ENCODE data around the gene TAGLN3.
A peak's percentile ranks its signal among the peaks of the same experiment; 100 is the strongest.

Gene TAGLN3

DNA sequence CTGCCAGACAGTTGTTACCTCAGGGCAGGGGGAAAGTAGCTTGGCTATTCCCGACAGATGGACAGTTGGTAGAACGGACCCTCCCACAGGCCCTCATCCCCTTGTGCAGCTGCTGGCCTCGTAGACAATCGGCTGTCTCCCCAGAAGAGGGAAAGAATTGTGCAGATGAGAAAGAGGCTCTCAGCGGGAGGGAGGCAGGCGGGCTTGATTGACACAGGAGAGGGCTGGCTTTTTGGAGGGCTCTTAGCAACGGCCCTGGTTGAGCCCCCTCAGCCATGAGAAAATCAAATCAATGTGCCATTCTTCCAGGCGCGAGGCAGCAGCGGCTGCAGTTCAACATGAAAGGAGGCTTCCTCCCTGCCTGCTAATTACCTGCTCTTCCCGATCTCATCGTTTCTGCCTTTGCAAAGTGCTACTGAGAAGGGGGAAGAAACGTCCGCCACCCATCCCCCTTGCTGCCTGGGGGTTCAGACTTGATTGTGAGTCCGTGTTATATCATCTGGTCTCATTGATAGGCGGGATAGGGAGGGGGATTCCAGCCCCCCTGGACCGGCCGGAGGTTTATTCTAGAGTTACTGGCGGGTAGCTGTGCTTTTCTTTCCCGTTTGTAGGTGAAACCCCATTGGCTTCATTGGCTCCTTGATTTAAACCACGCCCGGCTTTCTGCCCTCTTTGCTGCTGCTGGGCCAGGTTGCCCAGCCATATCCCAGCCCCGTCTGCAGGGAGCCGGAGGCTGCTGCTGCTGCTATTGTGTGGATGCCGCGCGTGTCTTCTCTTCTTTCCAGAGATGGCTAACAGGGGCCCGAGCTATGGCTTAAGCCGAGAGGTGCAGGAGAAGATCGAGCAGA is at the start of gene TAGLN3:
Gene TAGLN3 (plus strand): TSS at position 287 of the 848 bp plus-strand sequence. CDS start 501 bp downstream, at position 788.
- ChIA-PET CTCF (interaction anchor here (0.5 to 10.8 kb wide), 10 partner anchors 9 to 283 kb away, joined by 3 to 134 read pairs (median 5); no protein-coding TSS in a partner anchor), POLR2A (no interaction called here)
- DNase-seq (ENCODE audit: low read depth, low spot score), result no peak

DNA sequence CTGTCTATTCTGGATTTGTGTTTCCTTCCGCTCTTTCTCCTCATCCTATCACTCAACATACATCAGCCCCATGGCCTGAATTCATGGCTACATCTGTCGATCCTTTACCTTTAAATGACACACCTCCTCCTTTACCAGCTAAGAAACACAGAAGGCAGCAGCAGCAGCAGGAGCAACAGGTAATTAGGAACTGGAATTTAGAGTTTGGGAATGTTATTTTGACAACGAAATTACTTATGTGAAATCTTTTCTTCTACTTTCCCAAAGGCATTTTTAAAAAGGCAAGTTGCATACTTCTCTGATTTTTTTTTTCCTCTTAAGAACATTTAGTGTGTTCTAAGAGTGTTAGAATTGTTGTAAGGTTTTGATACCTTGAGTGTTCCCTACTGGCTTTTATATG is 49.0 kb upstream of the TAGLN3 start:
- no peak overlapping the region for H3K4me3 ChIP-seq (ENCODE audit: low read depth, low read length)
- DNase-seq (ENCODE audit: low read depth, low spot score), result no peak
- TF ChIP-seq, protein P1, sequence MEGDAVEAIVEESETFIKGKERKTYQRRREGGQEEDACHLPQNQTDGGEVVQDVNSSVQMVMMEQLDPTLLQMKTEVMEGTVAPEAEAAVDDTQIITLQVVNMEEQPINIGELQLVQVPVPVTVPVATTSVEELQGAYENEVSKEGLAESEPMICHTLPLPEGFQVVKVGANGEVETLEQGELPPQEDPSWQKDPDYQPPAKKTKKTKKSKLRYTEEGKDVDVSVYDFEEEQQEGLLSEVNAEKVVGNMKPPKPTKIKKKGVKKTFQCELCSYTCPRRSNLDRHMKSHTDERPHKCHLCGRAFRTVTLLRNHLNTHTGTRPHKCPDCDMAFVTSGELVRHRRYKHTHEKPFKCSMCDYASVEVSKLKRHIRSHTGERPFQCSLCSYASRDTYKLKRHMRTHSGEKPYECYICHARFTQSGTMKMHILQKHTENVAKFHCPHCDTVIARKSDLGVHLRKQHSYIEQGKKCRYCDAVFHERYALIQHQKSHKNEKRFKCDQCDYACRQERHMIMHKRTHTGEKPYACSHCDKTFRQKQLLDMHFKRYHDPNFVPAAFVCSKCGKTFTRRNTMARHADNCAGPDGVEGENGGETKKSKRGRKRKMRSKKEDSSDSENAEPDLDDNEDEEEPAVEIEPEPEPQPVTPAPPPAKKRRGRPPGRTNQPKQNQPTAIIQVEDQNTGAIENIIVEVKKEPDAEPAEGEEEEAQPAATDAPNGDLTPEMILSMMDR (IDR thresholded peaks at IDR 0.05; ENCODE audit: insufficient read depth, low read length, missing control alignments), result no peak
- ChIA-PET POLR2A (no interaction called here), CTCF (interaction anchor here (1.1 to 11.9 kb wide), 3 partner anchors 10 to 55 kb away, joined by 3 to 133 read pairs (median 3); no protein-coding TSS in a partner anchor)

More for the DNA sequence above, at the start of gene TAGLN3:
- TF ChIP-seq, protein P1 (IDR thresholded peaks at IDR 0.05; ENCODE audit: insufficient read depth, low read length, missing control alignments), result no peak
- H3K4me3 ChIP-seq (ENCODE audit: low read depth, low read length), result peak within 1 kb of the TSS; percentile 47

DNA sequence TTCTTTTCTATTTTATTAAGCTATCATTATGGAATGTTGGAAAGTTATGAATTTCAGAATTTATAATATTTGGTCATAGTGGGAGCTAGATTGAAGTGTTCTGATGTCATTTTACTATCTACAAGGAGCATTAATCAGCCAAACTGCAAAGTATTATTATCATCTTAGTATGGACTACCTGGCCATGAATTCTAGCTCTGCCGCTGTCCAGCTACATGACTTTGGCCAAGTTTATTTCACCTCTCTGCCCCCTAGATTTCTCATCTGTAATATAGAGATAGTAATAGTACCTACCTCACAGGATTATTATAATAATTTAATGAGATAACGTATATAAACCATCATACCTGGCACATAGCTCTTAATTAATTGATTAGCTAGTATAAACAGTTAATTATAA is 47.7 kb upstream of the TAGLN3 start:
- ChIA-PET POLR2A (no interaction called here), CTCF (interaction anchor here (0.8 to 11.9 kb wide), 6 partner anchors 10 to 235 kb away, joined by 3 to 133 read pairs (median 4); no protein-coding TSS in a partner anchor)
- no peak for DNase-seq (ENCODE audit: low read depth, low spot score)
- H3K4me3 ChIP-seq (ENCODE audit: low read depth, low read length), result no peak overlapping the region
- TF ChIP-seq, protein P1 (IDR thresholded peaks at IDR 0.05; ENCODE audit: insufficient read depth, low read length, missing control alignments), result no peak

DNA sequence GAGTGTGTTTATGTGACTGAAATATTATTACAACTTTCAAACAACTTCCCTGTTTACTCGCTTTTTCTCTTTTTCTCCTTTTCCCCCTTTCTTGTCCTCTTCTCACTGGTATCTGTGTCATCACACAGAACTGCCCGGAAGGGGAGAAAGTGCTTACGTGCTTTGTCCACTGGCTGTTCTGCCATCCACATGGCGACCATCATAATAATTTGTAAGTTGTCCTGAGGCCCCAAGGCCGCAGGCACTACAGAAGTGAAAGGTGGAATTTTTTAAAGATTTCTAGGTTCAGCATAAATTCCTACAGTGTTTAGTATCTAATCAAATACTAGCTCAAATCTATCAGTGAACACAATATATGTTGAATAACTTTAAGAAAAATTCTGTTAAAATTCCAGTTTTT is 46.6 kb upstream of the TAGLN3 start:
- TF ChIP-seq, protein P1 (IDR thresholded peaks at IDR 0.05; ENCODE audit: insufficient read depth, low read length, missing control alignments), result no peak
- CTCF ChIA-PET, result interaction anchor here (1.5 to 11.9 kb wide), 3 partner anchors 15 to 233 kb away, joined by 3 to 133 read pairs (median 5); no protein-coding TSS in a partner anchor
- H3K4me3 ChIP-seq (ENCODE audit: low read depth, low read length), result no peak overlapping the region
- POLR2A ChIA-PET, result no interaction called here
- DNase-seq (ENCODE audit: low read depth, low spot score), result no peak

DNA sequence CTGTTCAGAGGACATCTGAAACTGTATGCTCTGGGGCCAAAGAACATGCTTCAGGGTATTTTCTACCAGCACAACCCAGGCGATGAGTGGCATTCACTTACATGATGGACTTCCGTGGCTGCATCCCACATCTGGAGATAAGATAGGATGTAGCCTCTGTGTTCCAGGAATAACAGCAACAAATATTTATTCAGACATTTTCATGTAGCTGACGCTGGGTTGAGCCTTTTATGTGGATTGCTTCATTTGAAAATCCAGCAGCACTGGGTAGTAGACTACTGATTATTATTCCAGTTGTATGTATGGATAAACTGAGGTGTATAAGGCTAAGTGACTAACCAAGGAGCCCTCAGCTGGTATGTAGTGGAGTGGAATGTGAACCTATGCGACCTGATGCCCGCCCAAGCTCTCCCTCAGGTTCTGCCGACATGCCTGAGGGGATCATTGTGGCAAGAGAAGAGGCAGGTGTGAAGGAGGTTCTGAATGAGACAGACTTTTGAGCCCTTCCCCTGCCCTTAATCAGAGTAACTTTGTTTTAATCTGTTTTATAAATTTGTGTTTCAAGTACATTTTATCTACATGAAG is 45.8 kb upstream of the TAGLN3 start:
- TF ChIP-seq, protein P1 (IDR thresholded peaks at IDR 0.05; ENCODE audit: insufficient read depth, low read length, missing control alignments), result no peak
- ChIA-PET CTCF (interaction anchor here (0.9 to 11.9 kb wide), 4 partner anchors 14 to 237 kb away, joined by 3 to 133 read pairs (median 8); no protein-coding TSS in a partner anchor), POLR2A (no interaction called here)
- no peak for DNase-seq (ENCODE audit: low read depth, low spot score)
- no peak overlapping the region for H3K4me3 ChIP-seq (ENCODE audit: low read depth, low read length)

Data from AG04449 (cell line).